GM19238 (cell line): ENCODE data around the gene FBL.
A peak's percentile ranks its signal among the peaks of the same experiment; 100 is the strongest.
"Not testable (repeated sequence)": the region's sequence is repeated elsewhere in the genome, so short reads cannot be mapped to it uniquely, and the experiment has no call there.

ENCODE experiments used
- DNase-seq: peaks from one replicate; pipeline ENCODE4 v3.0.0; 2011; ENCODE audit warnings: low spot score; ENCODE audit not compliant: insufficient read length

The FBL gene

DNA sequence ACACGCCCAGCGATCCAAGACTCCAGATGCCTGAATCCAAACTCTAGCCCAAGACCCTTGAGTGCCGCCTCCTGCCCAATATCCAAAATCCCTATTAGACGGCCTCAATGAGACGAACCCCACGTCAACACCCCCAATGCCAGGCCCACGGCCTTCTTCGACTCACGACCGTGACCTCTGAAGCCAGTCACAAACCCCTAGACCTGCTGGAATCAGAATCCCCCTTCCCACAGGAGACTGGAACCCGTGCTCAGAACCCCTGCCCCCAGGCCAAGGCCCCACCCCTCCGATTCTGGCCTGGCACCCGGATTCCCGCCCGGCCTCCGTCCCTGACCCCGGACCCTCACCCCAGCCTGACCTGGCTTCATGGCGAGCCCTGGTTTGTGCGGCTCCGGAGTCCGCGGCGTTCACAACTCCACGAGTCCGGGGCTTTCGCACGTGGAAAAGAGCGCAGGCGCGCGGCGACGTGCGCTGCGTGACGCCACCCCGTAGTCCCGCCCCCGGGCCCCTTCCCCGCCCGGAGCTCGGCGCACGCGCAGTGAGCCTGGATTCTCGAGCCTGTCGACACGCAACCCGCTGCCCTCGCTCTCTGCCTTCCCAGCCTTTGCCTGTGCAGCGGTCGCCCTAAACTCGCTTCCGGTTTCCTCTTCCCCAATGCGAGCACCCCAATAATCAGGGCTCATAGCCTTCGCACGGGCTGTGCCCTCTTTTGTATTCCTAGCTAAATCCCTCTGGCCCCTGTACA lies at the start of gene FBL:
TSS of gene FBL (minus strand) at position 447 of the 745 bp plus-strand sequence. CDS start at position 368, 79 bp downstream.
- DNase-seq, result peak; percentile 97

DNA sequence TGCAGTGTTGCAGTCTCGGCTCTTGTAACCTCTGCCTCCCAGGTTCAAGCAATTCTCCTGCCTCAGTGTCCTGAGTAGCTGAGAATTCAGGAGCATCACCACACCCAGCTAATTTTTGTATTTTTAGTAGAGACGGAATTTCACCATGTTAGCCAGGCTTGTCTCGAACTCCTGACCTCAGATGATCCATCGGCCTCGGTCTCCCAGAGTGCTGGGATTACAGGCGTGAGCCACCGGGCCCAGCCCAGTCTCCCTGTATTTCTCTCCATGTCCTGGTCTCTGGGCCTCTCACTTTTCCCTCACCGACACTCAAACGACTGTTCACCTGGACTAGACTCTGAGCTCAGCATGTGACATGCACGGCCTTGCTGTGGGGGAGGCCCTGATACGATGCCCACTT lies 48.9 kb upstream of the FBL start:
- DNase-seq, result not testable (repeated sequence)

DNA sequence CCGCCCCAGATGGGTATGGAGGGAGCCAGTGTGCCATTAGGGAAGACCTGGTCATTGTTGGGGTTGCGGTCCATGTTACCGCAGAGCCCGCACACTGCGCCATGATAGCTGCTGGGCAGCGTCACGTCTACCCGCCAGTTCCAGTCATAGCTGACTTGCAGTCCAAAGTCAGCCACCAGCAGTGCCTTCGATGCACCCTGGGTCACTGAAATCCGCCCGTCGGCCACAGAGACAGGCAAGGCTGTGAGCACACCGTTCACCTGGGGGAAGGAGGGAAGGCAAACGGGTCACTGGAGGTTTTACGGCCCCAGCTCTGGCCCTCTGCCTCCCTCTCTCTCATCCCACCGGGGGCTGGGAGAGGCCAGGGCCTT lies 48.0 kb upstream of the FBL start:
- DNase-seq, result not testable (repeated sequence)

DNA sequence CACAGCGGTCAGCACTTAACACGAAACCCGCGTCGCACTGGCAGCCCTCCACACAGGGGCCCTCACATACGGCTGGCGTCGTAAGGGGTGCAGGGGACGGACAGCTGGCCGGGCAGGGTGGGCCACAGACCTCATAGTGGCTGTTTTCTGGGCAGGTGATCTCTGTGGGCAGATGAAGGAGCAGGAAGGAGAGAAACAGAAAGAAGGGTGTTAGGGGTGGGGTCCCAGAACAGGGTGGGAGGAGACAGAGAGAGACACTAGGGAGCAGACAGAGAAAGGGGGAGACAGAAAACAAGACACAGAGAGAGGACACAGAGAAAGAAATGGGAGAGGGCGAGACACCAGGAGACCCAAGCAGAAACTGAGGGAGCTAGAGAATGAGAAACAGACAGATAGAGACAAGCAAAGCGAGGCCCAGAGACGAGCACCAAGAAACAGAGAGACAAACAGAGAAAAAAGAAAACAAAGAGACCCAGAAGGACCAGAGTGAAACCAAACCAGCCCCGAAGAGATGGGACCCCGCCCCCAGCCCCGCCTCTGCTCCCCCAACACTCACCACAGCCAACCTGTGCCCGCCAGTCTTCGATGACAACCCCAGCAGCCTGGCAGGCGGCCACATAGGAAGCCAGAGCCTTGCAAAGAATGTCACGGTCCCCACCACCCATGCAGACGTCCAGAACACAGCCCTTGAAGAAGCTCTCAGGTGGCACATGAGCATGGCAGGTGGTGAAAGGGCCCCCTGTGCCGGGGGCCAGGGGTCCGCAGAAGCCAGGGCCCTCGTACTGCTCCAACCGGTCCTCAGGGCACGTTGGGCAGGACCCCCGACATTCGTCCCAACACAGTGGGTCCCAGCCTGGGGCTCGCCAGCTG lies 47.4 kb upstream of the FBL start:
- not testable (repeated sequence) for DNase-seq

DNA sequence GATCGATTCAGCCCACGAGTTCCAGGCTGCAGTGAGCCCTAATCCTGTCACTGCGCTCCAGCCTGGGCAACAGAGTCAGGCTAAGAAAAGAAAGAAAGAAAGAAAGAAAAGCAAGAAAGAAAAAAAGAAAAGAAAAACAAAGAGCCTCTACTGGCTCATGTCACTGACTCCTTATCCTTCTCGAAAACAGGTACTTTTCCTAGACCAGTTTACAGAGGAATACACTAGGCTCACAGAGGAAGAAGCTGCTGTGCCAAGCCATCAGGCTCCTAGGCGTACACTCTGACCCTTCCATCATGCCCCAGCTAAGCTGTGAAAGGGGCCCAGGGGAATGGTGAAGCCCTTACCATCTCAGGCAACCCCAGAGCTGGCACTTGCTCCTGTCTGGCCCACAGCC lies 46.3 kb upstream of the FBL start:
- not testable (repeated sequence) for DNase-seq

DNA sequence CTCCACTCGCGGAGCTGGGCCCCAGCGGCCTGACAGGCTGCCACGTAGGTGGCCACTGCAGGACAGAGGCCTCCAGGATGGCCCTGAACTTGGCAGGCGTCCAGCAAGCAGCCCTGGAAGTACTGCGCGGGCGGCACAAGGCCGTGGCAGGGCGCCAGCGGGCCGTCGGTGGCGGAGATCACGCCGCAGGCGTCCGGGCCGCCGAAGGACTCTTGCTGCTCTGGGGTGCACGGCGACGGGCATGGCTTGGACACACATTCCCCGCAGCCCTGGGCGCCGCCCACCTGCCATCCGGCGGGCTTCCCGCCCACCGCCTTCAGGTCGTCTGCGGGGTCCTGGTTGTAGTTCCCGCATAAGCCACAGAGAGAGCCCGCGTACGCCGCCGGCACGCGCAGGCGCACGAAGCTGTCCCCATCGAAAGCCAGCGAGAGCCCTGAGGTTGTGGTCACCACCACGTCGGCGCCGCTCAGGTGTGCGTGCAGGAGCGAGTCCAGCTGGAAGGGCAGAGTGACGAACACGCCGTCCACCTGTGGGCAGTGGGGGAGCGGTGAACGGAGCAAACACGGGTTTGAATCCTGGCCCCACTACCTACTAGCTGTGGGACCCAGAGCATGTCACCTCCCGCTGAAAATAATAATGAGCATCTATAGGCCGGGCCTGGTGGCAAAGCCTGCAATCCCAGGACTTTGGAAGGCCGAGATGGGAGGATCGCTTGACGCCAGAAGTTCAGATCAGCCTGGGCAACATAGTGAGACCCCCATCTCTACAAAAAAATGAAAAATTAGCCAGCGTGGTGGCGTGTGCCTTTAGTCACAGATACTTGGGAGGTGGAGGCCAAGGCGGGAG lies 45.7 kb upstream of the FBL start:
- DNase-seq, result not testable (repeated sequence)

DNA sequence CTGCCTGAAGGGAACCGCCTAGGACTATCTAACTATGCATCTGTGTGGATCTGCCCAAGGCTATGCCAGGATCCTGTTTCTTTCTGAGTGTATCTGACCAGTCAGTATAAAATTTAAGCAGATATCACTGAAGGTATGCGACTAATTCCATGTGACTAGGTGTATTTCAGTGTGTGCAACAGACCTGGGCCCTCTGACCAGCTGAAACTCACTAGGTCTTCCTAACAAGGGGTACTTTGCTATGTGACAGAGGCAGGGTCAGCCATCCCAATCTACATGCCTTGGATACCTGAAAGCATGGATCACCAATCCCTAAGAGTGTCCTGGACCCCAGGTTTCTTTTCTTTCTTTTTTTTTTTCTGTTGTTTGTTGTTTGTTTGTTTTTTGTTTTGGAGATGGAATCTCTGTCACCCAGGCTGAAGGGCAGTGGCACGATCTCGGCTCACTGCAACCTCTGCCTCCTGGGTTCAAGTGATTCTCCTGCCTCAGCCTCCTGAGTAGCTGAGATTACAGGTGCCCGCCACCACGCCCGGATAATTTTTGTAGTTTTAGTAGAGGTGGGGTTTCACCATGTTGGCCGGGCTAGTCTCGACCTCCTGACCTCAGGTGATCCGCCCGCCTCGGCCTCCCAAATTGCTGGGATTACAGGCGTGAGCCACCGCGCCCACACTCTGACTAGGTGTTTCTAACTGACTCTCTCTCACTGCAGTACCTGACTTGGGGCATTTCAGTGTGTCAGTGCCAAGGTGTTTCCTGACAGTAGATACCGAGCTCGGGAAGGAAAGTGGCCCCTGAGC lies 44.8 kb upstream of the FBL start:
- no peak for DNase-seq

DNA sequence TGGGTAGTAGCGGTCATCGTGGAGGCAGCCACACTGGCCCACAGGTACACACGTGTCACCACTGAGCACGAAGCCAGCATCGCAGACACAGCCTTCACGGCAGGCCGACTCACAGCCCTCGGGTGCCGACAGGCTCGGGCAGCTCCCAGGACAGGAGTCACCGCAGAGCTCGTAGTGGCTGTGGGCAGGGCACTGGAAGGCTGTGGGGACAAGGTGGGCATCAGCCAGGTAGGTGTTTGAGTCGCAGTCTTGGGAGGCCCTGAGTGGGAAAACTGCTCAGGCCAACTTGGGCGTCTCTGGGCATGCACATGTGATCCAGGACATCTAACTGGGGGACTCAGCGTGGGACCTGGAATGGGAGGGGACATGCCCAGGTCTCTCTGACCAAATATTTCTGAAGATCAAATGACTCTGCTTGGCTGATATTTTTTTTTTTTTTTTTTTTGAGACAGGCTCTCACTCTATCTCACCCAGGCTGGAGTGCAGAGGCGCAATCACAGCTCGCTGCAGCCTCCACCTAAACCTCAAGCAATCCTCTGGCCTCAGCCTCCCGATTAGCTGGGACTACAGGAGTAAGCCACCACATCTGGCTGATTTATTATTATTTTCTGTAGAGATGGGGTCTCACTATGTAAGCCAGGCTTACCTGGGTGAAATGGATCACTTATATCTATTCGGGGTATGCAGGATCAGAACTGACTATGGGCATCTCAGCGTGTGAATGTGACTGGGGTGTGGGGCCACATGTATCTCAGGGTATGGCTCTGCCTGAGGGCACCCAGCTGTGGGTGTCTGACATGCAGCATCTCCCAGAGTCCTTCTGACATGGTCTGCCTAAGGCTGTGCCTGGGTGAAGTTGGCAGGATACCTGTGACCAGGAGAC lies 43.9 kb upstream of the FBL start:
- DNase-seq, result not testable (repeated sequence)

DNA sequence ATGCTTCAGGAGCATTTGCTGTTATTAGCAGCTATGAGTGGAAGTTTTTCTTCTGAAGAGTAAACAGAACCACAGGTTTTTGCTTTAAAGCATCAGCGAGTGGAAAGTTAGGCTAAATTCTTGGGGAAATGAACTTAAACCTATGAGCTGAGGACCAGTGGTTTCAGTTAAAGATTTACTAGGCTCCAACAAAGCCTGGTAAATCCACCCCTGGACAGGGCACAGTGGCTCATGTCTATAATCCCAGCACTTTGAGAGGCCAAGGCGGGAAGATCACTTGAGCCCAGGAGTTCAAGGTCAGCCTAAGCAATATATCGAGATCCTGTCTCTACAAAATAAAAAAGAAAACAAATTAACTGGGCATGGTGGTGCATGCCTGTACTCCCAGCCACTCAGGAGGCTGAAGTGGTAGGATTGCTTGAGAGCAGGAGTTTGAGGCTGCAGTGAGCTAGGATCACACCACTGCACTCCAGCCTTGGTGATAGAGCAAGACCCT lies 41.3 kb upstream of the FBL start:
- DNase-seq, result not testable (repeated sequence)

DNA sequence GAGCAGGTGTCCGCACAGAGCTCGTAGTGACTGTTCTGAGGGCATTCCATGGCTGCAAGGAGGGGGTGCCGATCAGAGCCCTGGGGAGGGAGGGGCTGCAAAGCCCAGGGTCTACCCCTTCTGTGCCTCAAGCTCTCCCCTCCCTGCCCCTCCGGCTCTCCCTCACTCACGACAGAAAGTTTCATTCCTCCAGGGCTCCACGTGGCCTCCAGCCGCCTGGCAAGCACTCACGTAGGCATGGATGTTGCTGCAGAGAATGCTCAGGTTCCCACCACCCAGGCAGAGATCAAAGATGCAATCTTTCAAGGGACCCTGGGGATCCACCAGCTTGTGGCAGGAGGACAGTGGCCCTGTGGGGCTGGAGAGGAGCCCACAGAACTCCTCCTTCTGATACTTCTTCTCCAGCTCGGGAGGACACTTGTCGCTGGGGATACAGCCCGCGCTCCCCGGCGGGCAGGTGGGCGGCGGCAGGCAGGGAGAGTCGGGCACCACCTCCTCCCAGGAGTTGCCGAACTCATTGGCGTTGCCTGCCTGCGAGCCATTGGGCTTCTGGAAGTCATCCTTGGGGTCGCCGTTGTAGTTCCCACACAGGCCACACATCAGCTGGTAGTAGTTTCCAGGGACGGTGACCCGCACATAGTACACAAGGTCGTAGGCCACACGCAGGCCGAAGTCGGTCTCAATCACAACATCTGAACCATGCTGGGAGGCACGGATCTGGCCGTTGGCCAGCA lies 39.8 kb upstream of the FBL start:
- not testable (repeated sequence) for DNase-seq

DNA sequence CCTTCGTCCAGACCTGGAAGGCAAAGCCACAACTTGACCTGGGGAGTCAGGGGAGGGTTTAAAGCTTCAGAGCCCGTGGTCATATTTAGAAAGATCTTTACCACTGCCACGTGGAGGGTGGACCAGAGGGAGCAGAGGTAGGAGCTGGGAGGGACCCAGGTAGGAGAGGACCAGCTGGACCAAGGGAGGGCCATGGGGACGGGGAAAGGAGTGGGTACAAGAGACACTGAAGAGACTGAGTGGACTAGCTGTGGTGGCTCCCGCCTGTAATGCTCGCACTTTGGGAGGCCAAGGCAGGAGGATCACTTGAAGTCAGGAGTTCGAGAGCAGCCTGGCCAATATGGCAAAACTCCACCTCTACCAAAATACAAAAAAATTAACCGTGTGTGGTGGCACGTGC lies 38.5 kb upstream of the FBL start:
- not testable (repeated sequence) for DNase-seq

DNA sequence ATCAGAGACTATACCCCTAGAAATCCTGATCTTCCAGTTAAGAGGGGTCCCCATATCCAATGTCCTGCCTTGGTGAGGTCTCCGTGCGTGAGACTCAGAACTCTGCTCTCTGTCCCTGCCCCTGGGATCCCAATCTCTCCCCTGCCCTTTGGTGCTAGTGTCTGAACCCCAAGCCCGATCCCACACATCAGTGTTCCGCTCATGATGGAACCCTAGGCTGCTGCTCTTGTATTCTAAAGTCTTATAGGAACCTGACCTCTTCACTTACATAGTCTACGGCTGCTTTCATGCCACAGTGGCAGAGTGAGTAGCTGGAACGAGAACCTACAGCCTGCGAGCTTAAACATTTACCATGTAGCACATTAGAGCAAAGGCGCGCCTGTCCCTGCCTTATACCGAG lies 36.5 kb upstream of the FBL start:
- not testable (repeated sequence) for DNase-seq

DNA sequence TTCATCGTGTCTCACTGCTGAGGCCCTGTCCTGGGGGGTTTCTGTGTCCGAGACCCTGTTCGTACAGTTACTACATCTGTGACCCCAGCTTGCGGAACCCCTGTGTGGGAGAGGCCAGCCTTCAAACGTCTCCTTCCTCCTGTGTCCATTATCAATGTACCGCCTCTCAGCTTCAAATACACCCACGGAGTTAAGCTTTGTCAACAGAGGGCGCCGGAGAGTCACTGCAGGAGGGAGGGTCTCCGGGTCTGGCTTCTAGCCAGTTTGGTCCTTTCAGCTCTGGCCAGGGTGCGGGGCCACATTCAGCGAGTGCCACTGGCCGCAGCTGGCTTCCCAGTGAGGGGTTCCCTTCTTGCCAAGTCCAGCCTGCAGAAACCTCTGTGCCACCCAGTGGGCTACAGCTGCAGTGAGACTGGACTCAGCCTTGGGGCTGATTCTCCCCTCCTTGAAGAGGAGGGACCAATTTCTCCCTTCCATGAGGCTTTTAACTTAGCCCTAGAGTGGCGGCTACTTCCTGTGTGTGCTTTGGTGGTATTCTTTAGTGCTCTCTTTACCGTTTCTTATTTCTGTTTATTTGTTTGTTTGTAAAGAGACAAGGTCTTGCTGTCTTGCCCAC lies 35.4 kb upstream of the FBL start:
- peak; percentile 32 for DNase-seq

DNA sequence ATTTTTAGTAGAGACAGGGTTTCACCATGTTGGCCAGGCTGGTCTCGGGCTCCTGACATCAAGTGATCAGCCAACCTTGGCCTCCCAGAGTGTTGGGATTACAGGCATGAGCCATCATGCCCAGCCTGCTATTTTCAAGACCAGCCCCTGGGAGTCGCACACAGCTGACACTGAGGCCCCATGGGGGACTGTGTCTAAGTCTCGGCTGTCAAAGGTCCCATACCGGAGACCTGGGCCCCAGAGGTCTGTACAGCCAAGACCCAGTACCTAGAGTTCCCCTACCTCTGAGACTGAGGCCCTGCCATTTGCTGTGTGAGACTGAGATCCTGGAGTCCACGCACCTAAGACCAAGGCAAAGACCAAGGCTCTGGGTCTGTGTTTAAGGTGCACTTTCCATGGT lies 34.1 kb upstream of the FBL start:
- not testable (repeated sequence) for DNase-seq

DNA sequence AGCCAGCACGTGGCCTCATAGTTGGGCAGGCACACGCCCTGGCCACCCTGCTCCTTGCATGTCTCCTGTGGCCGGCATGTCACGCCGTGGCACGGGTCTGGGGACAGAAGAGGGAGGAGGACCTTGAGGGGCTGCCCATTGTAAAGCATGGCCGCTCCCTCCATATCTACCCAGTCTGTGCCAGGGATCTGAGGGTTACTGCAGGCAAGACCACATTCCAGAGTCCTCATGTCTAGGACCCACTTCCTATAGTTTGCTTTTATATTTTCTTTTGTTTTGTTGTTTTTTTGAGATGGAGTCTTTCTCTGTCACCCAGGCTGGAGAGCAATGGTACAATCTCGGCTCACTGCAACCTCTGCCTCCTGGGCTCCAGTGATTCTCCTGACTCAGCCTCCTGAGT lies 33.6 kb upstream of the FBL start:
- DNase-seq, result not testable (repeated sequence)

DNA sequence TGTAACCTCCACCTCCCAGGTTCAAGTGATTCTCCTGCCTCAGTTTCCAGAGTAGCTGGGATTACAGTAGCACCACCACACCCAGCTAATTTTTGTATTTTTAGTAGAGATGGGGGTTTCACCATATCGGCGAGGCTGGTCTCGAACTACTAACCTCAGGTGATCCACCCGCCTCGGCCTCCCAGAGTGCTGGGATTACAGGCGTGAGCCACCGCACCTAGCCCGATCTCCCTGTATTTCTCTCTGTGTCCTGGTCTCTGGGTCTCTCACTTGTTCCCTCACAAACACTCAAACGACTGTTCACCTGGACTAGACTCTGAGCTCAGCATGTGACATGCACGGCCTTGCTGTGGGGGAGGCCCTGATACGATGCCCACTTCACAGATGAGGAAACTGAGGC lies 32.7 kb upstream of the FBL start:
- DNase-seq, result not testable (repeated sequence)

DNA sequence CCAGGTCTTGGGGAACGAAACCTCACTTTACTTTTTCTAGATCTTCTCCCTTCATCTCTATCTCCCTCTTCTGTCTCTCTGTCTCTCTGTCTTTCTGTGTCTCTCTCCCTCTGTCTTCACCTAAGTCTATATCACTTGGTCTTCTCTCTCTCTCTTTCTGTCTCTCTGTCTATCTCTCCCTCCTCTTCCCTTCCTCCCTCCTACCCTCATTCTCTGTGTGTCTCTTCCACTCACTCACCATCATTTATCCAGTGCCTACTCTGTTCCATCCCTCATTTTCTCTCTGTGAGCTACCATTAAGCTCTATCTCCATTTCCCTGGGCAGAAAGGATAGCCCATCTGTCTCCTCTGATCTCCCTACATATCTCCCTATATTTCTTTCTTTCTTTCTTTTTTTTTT lies 32.2 kb upstream of the FBL start:
- DNase-seq, result no peak

DNA sequence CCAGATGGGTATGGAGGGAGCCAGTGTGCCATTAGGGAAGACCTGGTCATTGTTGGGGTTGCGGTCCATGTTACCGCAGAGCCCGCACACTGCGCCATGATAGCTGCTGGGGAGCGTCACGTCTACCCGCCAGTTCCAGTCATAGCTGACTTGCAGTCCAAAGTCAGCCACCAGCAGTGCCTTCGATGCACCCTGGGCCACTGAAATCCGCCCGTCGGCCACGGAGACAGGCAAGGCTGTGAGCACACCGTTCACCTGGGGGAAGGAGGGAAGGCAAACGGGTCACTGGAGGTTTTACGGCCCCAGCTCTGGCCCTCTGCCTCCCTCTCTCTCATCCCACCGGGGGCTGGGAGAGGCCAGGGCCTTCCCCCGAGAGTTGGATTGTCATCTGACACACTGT lies 31.8 kb upstream of the FBL start:
- DNase-seq, result not testable (repeated sequence)
